GM12875 (cell line): Measurements from ENCODE around the gene CALCR.
"Not testable (repeated sequence)": the region's sequence is repeated elsewhere in the genome, so short reads cannot be mapped to it uniquely, and the experiment has no call there.

Experiments
- H3K4me3 ChIP-seq: one replicate; pipeline ENCODE4 v1.5.1; 2011; ENCODE audit warnings: low read depth, low read length, control low read depth
- CTCF ChIP-seq: IDR thresholded peaks from 2 replicates; pipeline ENCODE4 v1.5.1; 2011; ENCODE audit warnings: low read depth, mild to moderate bottlenecking, control low read depth, inconsistent platforms, low read length, moderate library complexity, borderline replicate concordance; ENCODE audit not compliant: insufficient read depth

The CALCR gene

GRCh38 chr7:93516834-93517233 is 57.7 kb downstream of the CALCR start:
- TF ChIP-seq CTCF = no peak
- H3K4me3 ChIP-seq = no peak overlapping the region

GRCh38 chr7:93515144-93515543 is 59.4 kb downstream of the CALCR start:
- no peak for TF ChIP-seq CTCF
- H3K4me3 ChIP-seq = no peak overlapping the region

- no peak overlapping the region for H3K4me3 ChIP-seq
- no peak for TF ChIP-seq CTCF
Measured at GRCh38 chr7:93509303-93509702, 65.2 kb downstream of the CALCR start.

- H3K4me3 ChIP-seq = no peak overlapping the region
- TF ChIP-seq CTCF = no peak
Measured at GRCh38 chr7:93503088-93503487, 71.4 kb downstream of the CALCR start.

- not testable (repeated sequence) for H3K4me3 ChIP-seq
Measured at GRCh38 chr7:93491860-93492259, 82.7 kb downstream of the CALCR start.

- no peak overlapping the region for H3K4me3 ChIP-seq
- no peak for TF ChIP-seq CTCF
Measured at GRCh38 chr7:93476491-93477344, 97.8 kb downstream of the CALCR start.

- H3K4me3 ChIP-seq = no peak overlapping the region
- TF ChIP-seq CTCF = no peak
Measured at GRCh38 chr7:93475811-93476210, 98.7 kb downstream of the CALCR start.
